Smooth muscle cell (in vitro differentiated cells): ENCODE measurements around the gene BMF. TPM values are rescaled to one million over a fixed set of nuclear protein-coding genes. Genes with fewer than 3 reads are reported as not detected.

Experiments used
- DNase-seq: peaks from one replicate; lab custom pipeline; 2025; ENCODE audit not compliant: unreplicated experiment; lab: John Stamatoyannopoulos, UW
- H2AFZ ChIP-seq: fragments of 200-600 bp; sonication (generic); 2 replicates; pipeline ENCODE4 v1.6.0; 2016; ENCODE audit warnings: antibody characterized with exemption, low read depth, mild to moderate bottlenecking
- H3F3A ChIP-seq: fragments of 200-600 bp; sonication (generic); 2 replicates; pipeline ENCODE4 v1.6.0; 2017; ENCODE audit warnings: antibody characterized with exemption, low read depth
- H3K27ac ChIP-seq: fragments of 200-600 bp; sonication (generic); 2 replicates; pipeline ENCODE4 v1.5.1; 2016; ENCODE audit warnings: low read depth, mild to moderate bottlenecking
- H3K27me3 ChIP-seq: fragments of 200-600 bp; sonication (generic); 2 replicates; pipeline ENCODE4 v1.6.1; 2016; ENCODE audit warnings: low read depth, mild to moderate bottlenecking
- H3K36me3 ChIP-seq: fragments of 200-600 bp; sonication (generic); 2 replicates; pipeline ENCODE4 v1.5.1; 2016; ENCODE audit warnings: low read depth
- H3K4me1 ChIP-seq: fragments of 200-600 bp; sonication (generic); 2 replicates; pipeline ENCODE4 v1.5.1; 2016; ENCODE audit warnings: low read depth
- H3K4me2 ChIP-seq: fragments of 200-600 bp; sonication (generic); 2 replicates; pipeline ENCODE4 v1.6.0; 2016; ENCODE audit warnings: mild to moderate bottlenecking
- H3K4me3 ChIP-seq: fragments of 200-600 bp; sonication (generic); 2 replicates; pipeline ENCODE4 v1.5.1; 2016; ENCODE audit warnings: mild to moderate bottlenecking
- H3K79me2 ChIP-seq: fragments of 200-600 bp; sonication (generic); 2 replicates; pipeline ENCODE4 v1.6.0; 2016; ENCODE audit warnings: low read depth, mild to moderate bottlenecking
- H3K9ac ChIP-seq: fragments of 200-600 bp; sonication (generic); 2 replicates; pipeline ENCODE4 v1.6.0; 2016; ENCODE audit warnings: low read depth
- H3K9me3 ChIP-seq: fragments of 200-600 bp; sonication (generic); replicated peaks from 2 replicates; pipeline ENCODE4 v1.5.1; 2016; ENCODE audit warnings: low read depth
- H4K20me1 ChIP-seq: fragments of 200-600 bp; sonication (generic); 2 replicates; pipeline ENCODE4 v1.6.0; 2016; ENCODE audit warnings: low read depth
- WGBS: methylation state at CpG from one replicate; pipeline ENCODE4 v1.1.7; 2016; ENCODE audit warnings: low lambda C conversion rate; 5-methylcytosine and 5-hydroxymethylcytosine counted together
- polyA plus RNA-seq: library from polyadenylated mRNA; unstranded; fragments of >200 nt; fragmentation: Nextera tagmentation; extraction: Ambion mirVana; gene quantifications from 2 replicates; pipeline ENCODE4 v1.2.1, GENCODE V29; 2016
- total RNA-seq: library from RNA; depleted of rRNA; stranded (reverse); fragments of >200 nt; gene quantifications from 2 replicates; pipeline ENCODE4 v1.2.3, GENCODE V29; 2014
- TF ChIP-seq, protein P1 (sequence below): fragments of 200-600 bp; sonication (generic); IDR thresholded peaks from 2 replicates; pipeline ENCODE4 v1.5.1; 2017; ENCODE audit warnings: borderline replicate concordance, mild to moderate bottlenecking, antibody characterized with exemption; ENCODE audit not compliant: insufficient read depth, poor library complexity, severe bottlenecking

Gene BMF
- total and polyA plus RNA-seq, 2 experiments from 2014 or later = 3.6 to 9.1 TPM

DNA sequence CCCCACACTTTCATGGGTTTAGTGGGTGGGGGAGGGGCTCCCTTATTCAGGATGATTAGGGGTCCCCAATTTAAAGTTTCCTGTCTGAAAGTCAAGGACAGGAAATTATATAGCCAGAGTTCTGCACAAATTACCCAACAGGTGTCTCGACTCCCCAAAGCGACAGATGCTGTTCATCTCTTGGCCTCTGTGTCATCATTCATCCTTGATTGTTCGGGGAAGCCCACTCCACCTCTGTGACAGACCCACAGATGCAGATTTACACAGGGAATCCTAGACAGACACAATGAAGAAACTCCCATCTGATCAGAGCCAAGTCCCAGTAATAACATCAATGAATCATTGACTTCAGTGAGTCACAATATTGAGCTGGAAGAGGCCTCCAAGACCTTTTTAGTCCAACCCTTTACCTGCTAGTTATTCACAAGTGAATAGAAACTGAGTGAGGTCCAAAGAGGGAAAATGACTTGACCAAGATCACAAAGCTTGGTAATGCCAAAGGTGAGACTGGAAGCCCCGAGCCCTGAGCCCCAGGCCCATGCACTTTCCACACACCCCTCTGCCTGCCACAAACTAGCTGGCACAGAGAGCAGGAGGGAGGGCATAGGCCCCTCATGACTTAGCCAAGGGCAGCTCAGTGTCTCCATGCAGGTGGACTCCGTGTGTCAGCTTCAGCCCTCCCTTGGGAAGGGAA is 61.8 kb downstream of the BMF start:
- TF ChIP-seq, protein P1, sequence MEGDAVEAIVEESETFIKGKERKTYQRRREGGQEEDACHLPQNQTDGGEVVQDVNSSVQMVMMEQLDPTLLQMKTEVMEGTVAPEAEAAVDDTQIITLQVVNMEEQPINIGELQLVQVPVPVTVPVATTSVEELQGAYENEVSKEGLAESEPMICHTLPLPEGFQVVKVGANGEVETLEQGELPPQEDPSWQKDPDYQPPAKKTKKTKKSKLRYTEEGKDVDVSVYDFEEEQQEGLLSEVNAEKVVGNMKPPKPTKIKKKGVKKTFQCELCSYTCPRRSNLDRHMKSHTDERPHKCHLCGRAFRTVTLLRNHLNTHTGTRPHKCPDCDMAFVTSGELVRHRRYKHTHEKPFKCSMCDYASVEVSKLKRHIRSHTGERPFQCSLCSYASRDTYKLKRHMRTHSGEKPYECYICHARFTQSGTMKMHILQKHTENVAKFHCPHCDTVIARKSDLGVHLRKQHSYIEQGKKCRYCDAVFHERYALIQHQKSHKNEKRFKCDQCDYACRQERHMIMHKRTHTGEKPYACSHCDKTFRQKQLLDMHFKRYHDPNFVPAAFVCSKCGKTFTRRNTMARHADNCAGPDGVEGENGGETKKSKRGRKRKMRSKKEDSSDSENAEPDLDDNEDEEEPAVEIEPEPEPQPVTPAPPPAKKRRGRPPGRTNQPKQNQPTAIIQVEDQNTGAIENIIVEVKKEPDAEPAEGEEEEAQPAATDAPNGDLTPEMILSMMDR = no peak

DNA sequence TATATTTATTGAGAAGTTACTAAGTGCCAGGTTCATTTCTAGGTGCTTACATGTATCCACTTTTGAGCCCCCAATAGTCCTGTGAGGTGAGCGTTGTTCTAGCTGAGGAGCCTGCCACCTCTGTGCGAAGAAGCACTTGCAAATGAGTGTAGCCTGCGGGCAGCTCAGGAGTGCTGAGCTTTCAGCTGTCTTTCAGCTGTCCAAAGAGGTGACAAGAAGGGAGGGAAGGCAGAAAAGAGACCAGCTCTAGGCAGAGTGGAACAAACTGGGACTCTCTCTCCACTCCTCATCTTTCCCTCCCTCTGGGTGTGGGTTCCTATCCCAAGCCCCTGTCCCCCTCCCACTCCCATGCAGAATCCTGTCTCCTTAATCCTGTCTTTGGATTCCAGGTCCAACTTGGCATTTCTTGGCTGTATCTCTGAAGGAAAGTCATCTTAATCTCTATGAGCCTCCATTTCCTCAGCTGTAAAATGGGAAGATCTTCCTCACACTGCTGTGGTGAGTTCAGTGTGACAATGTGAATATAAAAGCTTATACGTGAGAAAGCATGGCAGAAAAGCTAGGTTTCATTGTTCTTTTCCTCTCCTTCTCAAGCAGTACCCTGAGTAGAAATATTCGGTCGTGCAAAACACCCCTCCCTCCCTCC is 63.0 kb downstream of the BMF start:
- DNase-seq = no peak
- WGBS = 58% methylated on average over 6 of the region's 6 CpGs
- H4K20me1 ChIP-seq = no peaks in the 10 kb centered on the region
- H3F3A ChIP-seq = peaks cover 4% of the 10 kb centered on the region
- no peaks in the 10 kb centered on the region for H3K79me2 ChIP-seq
- peaks cover 9% of the 10 kb centered on the region for H3K4me1 ChIP-seq
- peak overlapping the region; percentile 9 for H3K4me3 ChIP-seq
- H3K36me3 ChIP-seq = no peaks in the 10 kb centered on the region
- H3K9ac ChIP-seq = no peak overlapping the region
- H3K27ac ChIP-seq = no peak overlapping the region
- H3K27me3 ChIP-seq = no peaks in the 10 kb centered on the region
- no peaks in the 10 kb centered on the region for H3K9me3 ChIP-seq
- H3K4me2 ChIP-seq = peak overlapping the region; percentile 69
- no peak overlapping the region for H2AFZ ChIP-seq
- TF ChIP-seq, protein P1 = no peak

More for the DNA sequence above, 61.8 kb downstream of the BMF start:
- no peaks in the 10 kb centered on the region for H3K27me3 ChIP-seq
- no peaks in the 10 kb centered on the region for H4K20me1 ChIP-seq
- WGBS = 87% methylated on average over 5 of the region's 5 CpGs
- H3F3A ChIP-seq = peaks cover 9% of the 10 kb centered on the region
- no peak overlapping the region for H2AFZ ChIP-seq
- no peaks in the 10 kb centered on the region for H3K36me3 ChIP-seq
- H3K4me2 ChIP-seq = no peak overlapping the region
- H3K79me2 ChIP-seq = no peaks in the 10 kb centered on the region
- no peaks in the 10 kb centered on the region for H3K9me3 ChIP-seq
- H3K27ac ChIP-seq = peak overlapping the region; percentile 66
- H3K4me1 ChIP-seq = peaks cover 9% of the 10 kb centered on the region
- no peak overlapping the region for H3K4me3 ChIP-seq
- H3K9ac ChIP-seq = no peak overlapping the region
- DNase-seq = no peak

DNA sequence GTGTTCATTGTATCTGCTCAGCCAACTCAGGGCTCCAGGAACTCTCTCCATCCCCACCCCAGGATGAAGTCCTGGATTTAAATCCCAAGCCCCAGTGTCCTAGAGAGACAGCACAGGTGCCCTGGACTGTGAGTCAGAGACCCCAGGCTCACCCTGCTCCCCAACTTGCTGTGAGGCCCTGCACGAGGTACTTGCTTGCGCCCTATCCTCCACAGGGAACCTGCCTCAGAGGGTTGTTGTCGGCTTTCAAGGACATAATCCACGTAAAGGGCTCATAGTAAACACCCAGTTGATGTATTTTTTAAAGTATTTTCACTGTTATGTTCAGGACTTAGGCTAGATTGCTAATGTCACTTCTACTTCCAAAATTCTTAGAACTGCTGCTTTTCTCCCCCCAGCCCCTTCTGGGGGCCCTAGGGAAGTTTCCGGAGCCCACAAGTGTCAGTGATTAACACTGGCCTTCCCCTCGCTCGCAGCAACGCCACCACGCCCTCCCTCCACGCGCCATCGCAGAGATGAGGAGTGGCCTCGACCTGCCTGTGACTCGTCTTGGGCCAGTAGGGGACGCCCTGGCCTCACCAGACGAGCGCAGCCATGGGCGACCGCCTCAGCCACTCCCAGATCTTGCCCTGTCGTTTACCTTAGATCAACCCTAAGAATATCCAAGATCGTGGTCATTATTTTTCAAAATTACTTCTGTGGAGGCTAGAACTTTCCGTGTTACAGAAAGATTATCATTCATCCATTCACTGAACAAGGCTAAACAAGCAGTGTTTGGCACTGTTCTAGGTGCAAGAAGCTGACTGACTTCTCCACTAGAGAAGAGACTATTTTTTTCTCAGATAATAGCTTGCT is 63.7 kb downstream of the BMF start:
- no peaks in the 10 kb centered on the region for H3K36me3 ChIP-seq
- no peaks in the 10 kb centered on the region for H3K9me3 ChIP-seq
- 7% methylated on average over 22 of the region's 22 CpGs for WGBS
- peaks cover 4% of the 10 kb centered on the region for H3F3A ChIP-seq
- H3K27me3 ChIP-seq = no peaks in the 10 kb centered on the region
- TF ChIP-seq, protein P1 = peak; percentile 81
- no peak overlapping the region for H3K27ac ChIP-seq
- no peaks in the 10 kb centered on the region for H3K79me2 ChIP-seq
- H3K9ac ChIP-seq = no peak overlapping the region
- peak overlapping the region; percentile 9 for H3K4me3 ChIP-seq
- H4K20me1 ChIP-seq = no peaks in the 10 kb centered on the region
- no peak overlapping the region for H2AFZ ChIP-seq
- DNase-seq = peak; percentile 58
- peak overlapping the region; percentile 69 for H3K4me2 ChIP-seq
- H3K4me1 ChIP-seq = peaks cover 9% of the 10 kb centered on the region
